ENCODE results near the gene PSD4.

DNA sequence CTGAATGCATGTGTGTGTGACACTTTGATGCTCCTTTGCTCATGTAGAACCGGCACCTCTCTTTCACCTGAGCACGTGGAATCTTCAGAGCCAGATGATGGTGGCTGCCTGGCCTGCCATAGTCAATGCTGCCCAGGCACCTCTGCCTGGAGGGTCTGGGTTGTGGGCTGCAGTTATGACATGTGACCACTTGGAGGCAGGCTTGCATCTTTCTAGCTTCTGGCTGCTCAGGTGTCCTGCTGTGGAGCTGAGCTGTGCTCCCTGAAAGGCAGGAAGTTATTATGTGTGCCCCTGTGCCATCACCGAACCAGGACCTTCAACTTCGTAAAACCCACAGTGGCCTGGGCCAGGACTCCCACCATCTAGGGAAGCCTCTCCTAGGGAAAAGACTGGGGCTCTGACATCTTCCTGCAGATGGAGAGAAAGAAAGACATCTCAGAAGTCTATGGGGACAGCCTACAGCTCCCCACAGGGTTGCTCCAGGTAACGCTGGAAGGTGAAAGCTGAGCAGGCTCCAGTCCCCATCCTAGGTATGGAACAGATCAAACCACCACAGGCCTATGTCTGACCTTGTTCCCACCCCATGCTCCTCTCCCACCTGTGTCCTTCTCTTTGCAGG, 30.2 kb downstream of the PSD4 start:
- TF ChIP-seq, protein P1, sequence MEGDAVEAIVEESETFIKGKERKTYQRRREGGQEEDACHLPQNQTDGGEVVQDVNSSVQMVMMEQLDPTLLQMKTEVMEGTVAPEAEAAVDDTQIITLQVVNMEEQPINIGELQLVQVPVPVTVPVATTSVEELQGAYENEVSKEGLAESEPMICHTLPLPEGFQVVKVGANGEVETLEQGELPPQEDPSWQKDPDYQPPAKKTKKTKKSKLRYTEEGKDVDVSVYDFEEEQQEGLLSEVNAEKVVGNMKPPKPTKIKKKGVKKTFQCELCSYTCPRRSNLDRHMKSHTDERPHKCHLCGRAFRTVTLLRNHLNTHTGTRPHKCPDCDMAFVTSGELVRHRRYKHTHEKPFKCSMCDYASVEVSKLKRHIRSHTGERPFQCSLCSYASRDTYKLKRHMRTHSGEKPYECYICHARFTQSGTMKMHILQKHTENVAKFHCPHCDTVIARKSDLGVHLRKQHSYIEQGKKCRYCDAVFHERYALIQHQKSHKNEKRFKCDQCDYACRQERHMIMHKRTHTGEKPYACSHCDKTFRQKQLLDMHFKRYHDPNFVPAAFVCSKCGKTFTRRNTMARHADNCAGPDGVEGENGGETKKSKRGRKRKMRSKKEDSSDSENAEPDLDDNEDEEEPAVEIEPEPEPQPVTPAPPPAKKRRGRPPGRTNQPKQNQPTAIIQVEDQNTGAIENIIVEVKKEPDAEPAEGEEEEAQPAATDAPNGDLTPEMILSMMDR (IDR thresholded peaks at IDR 0.05; ENCODE audit: insufficient read depth, low read length) = peak; percentile 93
- 0 out of 2 replicates have a peak, but pooled peaks have one; percentile 27 for TF ChIP-seq POLR2AphosphoS5 (IDR thresholded peaks at IDR 0.05; ENCODE audit: low read depth)
